ENCODE results near the gene MEIS3.

Gene MEIS3

DNA sequence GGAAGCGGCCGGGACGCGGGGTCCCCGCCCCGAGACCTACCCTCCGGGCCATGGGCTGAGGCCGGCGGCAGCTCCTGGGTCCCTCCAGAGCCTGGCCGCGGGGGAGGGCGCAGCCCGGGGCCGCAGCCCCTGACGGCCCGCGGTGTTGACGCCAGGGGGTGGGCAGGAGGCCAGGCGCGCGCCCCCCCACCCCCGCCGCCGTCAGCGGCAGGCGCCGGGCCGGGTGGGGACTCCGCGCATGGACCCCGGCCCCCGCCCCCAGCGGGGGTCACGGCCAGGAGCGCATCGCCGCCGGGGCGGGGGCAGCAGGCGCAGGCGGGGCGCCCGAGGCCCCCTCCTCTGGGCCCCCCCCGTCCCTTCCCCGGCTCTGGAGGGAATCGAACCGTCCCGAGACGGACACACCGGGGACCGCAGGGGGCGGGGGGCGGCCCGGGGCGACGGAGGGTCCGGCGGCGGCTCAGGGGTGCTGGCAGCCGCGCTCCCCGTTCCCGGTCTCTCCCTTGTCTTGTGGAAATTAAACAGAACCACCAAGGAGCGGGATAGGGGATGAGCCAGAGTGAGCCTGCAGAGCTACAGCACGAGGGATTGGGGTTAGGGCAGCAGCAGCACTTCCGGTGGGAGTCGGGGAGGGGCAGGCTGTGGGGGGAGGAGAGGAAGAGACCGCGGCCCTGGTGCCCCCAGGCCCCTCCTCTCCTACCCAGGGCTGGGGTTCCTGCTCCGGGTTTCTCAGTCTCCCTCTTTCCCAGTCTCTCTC lies at the start of gene MEIS3:
Gene MEIS3, minus strand, starts transcription at position 498 of the 754 bp plus-strand sequence. Its CDS starts 446 bp downstream, at position 52.
- Mint-ChIP-seq H3K4me1 (ENCODE audit: low read depth) (peaks cover 16% of the 10 kb centered on the region), H3K4me3 (peak within 1 kb of the TSS; percentile 18), H3K27ac (no peak within 1 kb of the TSS), H3K36me3 (ENCODE audit: low read depth) (peaks cover 5% of the 10 kb centered on the region), H3K9me3 (no peaks in the 10 kb centered on the region), H3K27me3 (ENCODE audit: low read depth) (peaks cover 82% of the 10 kb centered on the region)

DNA sequence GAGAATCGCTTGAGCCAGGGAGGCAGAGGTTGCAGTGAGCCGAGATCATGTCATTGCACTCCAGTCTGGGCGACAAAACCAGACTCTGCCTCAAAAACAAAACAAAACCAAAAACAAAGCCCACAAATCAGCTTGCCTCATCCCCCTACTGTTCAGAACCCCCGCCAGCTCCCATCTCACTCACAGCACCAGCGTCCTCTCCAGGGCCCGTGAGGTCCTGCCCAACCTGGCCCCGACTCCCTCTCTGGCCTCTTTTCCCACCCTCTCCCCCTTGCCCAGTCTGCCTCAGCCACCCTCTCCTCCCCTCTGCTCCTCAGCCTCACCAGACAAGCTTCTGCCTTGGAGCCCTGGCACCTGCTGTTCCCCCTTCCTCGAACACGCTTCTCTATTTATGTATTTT lies 48.6 kb upstream of the MEIS3 start:
- Mint-ChIP-seq H3K27me3 (ENCODE audit: low read depth) (peaks cover 41% of the 10 kb centered on the region), H3K4me1 (ENCODE audit: low read depth) (peaks cover 8% of the 10 kb centered on the region), H3K27ac (no peak overlapping the region), H3K36me3 (ENCODE audit: low read depth) (no peaks in the 10 kb centered on the region), H3K4me3 (no peak overlapping the region), H3K9me3 (no peaks in the 10 kb centered on the region)

DNA sequence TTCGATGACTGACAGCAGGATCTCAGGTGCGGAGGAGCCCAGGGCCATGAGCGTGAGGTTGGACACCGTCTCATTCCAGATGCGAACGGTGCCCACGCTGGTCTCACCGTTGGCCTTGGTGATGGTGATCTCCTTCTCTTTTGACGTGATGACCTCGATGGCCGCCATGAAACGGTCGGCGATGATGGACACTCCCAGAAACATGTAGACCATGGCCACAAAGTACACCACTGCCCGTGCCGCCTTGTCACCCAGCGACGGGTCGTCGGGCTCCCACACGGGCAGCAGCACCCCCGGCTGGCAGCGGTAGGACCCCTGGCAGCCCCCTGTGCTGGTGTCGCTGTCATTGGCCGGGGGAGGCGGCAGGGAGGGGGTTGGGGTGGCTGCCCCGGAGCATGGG lies 46.6 kb upstream of the MEIS3 start:
- peaks cover 4% of the 10 kb centered on the region for H3K4me1 Mint-ChIP-seq (ENCODE audit: low read depth)
- peaks cover 32% of the 10 kb centered on the region for H3K27me3 Mint-ChIP-seq (ENCODE audit: low read depth)
- no peak overlapping the region for H3K4me3 Mint-ChIP-seq
- H3K9me3 Mint-ChIP-seq = no peaks in the 10 kb centered on the region
- no peak overlapping the region for H3K27ac Mint-ChIP-seq
- no peaks in the 10 kb centered on the region for H3K36me3 Mint-ChIP-seq (ENCODE audit: low read depth)

DNA sequence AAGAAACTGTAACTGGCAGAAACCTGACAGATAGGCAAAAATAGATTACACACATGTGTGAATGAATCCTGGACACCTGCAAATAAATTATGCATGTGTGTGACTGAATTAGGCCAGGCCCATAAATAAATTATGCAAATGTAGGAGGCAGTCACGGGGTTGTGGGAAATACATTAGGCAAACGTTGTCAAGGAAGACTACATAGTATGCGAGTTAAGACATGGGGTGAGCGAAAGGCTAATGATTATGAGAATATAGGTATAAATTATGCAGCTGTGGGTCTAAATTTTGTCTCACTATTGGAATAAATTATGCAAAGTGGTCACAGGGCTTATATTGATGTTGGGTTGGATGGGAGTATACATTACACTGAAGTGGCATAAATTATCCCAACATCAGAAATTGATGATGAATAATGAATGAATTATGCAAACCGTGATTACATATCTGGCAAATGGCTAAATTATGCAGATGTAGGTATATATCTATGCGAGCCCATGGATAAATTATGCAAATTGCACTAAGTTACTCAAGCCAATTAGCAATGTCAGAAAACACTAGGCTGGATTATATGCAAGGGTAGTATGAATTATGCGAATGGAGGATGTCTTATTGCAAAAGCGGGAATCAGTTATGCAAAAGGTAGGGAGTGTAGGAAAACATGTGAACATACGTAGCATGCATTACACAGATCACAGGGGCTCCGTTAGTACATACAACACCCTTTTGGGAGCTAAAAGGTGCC lies 45.5 kb upstream of the MEIS3 start:
- H3K27ac Mint-ChIP-seq = no peak overlapping the region
- H3K36me3 Mint-ChIP-seq (ENCODE audit: low read depth) = no peaks in the 10 kb centered on the region
- H3K27me3 Mint-ChIP-seq (ENCODE audit: low read depth) = peaks cover 21% of the 10 kb centered on the region
- no peaks in the 10 kb centered on the region for H3K9me3 Mint-ChIP-seq
- peaks cover 2% of the 10 kb centered on the region for H3K4me1 Mint-ChIP-seq (ENCODE audit: low read depth)
- H3K4me3 Mint-ChIP-seq = no peak overlapping the region

DNA sequence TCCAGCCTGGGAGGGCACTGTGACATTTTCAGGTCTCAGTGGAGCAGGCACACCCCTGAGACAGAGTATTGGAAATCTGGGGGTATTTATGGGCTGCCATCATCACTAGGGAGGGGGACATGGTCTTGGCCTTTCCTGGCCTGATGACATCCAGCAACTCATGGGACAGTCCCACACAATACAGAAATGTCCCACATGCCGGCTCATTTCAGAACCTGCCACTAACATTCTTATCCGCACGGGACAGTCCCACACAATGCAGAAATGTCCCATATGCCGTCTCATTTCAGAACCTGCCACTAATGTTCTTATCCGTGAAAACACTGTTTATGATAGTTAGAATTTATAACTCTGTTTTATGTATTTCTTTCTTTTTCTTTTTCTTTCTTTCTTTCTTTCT lies 42.5 kb upstream of the MEIS3 start:
- Mint-ChIP-seq H3K4me3 (no peak overlapping the region), H3K4me1 (ENCODE audit: low read depth) (peaks cover 2% of the 10 kb centered on the region), H3K27ac (no peak overlapping the region), H3K9me3 (no peaks in the 10 kb centered on the region), H3K27me3 (ENCODE audit: low read depth) (no peaks in the 10 kb centered on the region), H3K36me3 (ENCODE audit: low read depth) (peaks cover 1% of the 10 kb centered on the region)

DNA sequence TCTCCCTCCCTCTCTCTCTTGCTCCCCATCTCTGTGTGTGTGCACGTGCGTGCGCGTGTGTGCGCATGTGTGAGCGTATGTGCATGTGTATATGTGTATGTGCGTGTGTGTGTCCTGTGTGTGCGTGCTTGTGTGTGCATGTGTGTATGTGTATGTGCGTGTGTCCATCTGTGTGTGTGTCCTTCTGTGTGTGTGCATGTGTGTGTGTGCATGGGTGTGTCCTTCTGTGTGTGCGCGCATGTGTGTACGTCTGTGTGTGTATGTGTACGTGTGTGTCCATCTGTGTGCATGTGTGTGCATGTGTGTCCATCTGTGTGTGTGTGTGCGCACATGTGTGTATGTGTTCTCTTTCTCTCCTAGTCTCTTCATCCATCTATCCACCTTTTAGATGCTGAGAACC lies 40.1 kb upstream of the MEIS3 start:
- peaks cover 20% of the 10 kb centered on the region for H3K27me3 Mint-ChIP-seq (ENCODE audit: low read depth)

DNA sequence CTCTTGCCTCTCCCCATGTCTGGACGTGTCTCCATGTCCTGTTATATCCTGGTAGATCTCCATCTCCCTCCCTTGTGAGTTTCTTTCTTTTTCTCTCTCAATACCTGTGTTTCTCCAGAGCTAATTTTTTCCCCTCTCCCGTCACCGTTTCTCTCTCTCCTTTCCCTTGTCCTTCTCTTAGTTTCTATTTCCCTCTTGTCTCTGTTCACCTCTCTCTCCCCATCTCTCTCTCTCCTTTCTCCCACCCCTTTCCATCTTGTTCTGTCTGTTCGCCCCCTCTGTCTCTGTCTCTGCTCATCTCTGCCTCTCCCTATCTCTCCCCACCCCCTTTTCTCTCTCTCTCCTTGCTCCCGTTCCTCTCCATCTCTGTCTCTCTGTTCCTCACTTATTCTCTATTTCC lies 39.3 kb upstream of the MEIS3 start:
- Mint-ChIP-seq H3K4me3 (no peak overlapping the region), H3K36me3 (ENCODE audit: low read depth) (peaks cover 1% of the 10 kb centered on the region), H3K9me3 (peaks cover 4% of the 10 kb centered on the region), H3K27ac (no peak overlapping the region), H3K4me1 (ENCODE audit: low read depth) (peaks cover 2% of the 10 kb centered on the region), H3K27me3 (ENCODE audit: low read depth) (peaks cover 28% of the 10 kb centered on the region)

More for the DNA sequence above, 40.1 kb upstream of the MEIS3 start:
- no peak overlapping the region for H3K27ac Mint-ChIP-seq
- H3K4me3 Mint-ChIP-seq = no peak overlapping the region
- H3K9me3 Mint-ChIP-seq = peaks cover 4% of the 10 kb centered on the region
- H3K4me1 Mint-ChIP-seq (ENCODE audit: low read depth) = peaks cover 2% of the 10 kb centered on the region
- peaks cover 1% of the 10 kb centered on the region for H3K36me3 Mint-ChIP-seq (ENCODE audit: low read depth)

DNA sequence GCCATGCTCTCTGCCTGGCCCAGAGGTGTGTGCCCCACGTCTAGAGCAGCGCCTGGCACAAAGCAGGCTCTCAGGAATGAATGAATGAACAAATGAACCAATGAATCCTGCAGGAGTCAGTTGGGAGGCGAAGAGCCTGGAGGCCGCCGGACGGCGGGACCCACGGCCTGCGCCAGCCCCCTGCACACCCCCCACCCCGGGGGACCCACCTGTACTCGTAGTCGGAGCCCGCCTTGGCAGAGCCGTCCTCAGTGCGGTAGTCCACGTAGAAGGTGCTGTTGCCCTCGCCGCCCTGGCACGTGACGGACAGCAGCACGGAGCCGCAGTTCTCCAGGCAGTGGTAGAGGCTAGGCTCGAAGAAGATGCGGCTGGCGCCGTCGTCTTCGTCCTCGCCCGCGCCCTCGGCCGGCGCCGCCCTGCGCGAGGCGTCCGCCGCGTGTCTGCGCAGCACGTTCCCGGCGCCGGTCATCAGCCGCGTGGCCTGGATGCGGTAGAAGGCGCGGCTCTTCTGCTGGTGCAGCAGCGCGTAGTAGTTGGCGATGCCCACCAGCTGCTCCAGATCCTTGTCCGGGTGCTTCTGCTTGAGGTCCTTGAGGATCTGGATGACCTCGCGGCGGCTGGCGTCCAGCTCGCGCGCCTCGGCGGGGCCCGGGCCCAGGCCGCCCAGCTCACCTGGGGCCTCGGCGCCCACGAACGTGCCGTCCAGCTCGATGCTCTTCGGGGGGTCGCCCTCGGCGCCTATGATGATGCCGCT lies 37.6 kb upstream of the MEIS3 start:
- H3K9me3 Mint-ChIP-seq = peaks cover 4% of the 10 kb centered on the region
- no peak overlapping the region for H3K27ac Mint-ChIP-seq
- peaks cover 35% of the 10 kb centered on the region for H3K27me3 Mint-ChIP-seq (ENCODE audit: low read depth)
- peaks cover 2% of the 10 kb centered on the region for H3K4me1 Mint-ChIP-seq (ENCODE audit: low read depth)
- no peak overlapping the region for H3K4me3 Mint-ChIP-seq
- H3K36me3 Mint-ChIP-seq (ENCODE audit: low read depth) = peaks cover 1% of the 10 kb centered on the region

DNA sequence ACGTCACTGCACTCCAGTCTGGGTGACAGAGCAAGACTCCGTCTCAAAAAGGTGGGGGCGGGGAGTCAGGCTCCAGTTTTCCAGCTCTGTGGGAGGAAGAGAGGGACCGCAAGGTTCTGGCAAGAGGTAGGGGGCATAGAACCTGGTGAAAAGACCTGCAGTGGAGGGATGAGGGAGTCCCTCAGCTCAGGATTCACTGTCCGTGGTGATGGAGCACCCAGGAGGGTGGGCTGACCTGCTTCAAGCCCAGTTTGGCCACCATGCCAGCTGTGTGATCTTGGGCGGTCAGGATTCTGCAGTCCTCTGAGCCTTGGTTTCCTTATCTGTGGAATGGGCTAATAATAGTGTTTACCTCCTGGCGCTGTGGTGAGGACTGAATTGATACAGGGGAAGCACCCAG lies 31.2 kb upstream of the MEIS3 start:
- Mint-ChIP-seq H3K4me3 (no peak overlapping the region), H3K9me3 (peaks cover 2% of the 10 kb centered on the region), H3K27ac (no peak overlapping the region), H3K27me3 (ENCODE audit: low read depth) (peaks cover 64% of the 10 kb centered on the region), H3K4me1 (ENCODE audit: low read depth) (peaks cover 11% of the 10 kb centered on the region), H3K36me3 (ENCODE audit: low read depth) (no peaks in the 10 kb centered on the region)

DNA sequence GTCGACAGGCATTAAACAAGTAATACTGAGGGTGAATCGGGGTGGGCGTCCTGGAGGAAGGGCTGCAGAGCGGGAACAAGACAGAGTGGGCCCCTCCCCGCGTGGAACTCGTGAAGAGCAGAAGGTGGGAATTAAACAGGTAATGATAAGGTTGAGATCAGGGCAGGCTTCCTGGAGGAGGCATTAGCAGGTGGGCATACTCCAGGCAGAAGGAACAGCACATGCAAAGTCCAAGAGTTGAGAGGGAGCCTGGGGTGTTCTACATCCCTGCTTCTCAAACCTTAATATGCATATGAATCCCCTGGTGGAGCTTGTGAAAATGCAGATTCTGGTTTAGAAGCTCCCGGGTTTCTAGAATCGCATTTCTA lies 29.0 kb upstream of the MEIS3 start:
- no peaks in the 10 kb centered on the region for H3K9me3 Mint-ChIP-seq
- peaks cover 66% of the 10 kb centered on the region for H3K27me3 Mint-ChIP-seq (ENCODE audit: low read depth)
- no peak overlapping the region for H3K4me3 Mint-ChIP-seq
- H3K27ac Mint-ChIP-seq = no peak overlapping the region
- peaks cover 2% of the 10 kb centered on the region for H3K36me3 Mint-ChIP-seq (ENCODE audit: low read depth)
- peaks cover 27% of the 10 kb centered on the region for H3K4me1 Mint-ChIP-seq (ENCODE audit: low read depth)

DNA sequence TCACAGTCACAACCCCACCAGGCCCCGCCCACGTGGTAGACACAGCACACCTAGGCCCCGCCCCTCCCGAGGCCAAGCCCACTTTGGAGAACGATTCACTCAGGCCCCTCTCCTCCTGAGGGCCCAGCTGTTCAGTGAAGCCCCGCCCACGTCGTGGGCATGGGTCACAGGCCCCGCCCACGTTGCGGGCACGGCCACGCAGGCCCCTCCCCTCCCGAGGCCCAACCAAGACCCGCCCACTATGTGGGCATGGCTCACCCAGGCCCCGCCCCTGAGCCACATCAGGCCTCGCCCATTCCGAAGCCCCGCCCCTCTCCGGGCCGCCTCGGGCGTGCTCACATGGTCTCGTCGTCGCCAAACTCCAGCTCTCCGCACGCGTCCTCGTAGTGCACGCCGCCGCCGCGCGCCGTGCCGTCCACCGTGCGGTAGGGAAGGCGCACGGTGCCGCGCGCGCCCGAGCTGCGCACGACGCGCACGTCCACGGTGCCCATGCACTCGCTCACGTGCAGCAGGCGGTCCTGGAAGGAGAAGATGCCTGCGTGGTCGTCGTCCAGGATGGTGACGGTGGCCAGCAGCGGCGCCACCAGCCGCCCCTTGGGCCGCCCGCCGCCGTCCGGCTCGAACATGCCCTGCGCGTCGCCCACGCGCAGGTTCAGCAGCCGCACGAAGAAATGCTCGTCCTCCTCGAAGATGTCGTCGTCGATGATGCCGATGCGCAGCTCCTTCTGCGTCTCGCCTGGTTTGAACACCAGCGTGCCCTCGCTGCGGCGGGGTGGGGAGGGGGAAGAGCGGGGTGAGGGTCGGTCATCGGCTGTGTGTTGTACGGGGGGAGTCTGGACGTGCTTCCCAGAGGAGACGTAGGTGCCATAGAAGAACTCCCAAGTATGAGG lies 28.4 kb upstream of the MEIS3 start:
- Mint-ChIP-seq H3K4me1 (ENCODE audit: low read depth) (peaks cover 32% of the 10 kb centered on the region), H3K27me3 (ENCODE audit: low read depth) (peaks cover 72% of the 10 kb centered on the region), H3K9me3 (no peaks in the 10 kb centered on the region), H3K36me3 (ENCODE audit: low read depth) (peaks cover 2% of the 10 kb centered on the region), H3K27ac (peak overlapping the region; percentile 33), H3K4me3 (peak overlapping the region; percentile 50)

DNA sequence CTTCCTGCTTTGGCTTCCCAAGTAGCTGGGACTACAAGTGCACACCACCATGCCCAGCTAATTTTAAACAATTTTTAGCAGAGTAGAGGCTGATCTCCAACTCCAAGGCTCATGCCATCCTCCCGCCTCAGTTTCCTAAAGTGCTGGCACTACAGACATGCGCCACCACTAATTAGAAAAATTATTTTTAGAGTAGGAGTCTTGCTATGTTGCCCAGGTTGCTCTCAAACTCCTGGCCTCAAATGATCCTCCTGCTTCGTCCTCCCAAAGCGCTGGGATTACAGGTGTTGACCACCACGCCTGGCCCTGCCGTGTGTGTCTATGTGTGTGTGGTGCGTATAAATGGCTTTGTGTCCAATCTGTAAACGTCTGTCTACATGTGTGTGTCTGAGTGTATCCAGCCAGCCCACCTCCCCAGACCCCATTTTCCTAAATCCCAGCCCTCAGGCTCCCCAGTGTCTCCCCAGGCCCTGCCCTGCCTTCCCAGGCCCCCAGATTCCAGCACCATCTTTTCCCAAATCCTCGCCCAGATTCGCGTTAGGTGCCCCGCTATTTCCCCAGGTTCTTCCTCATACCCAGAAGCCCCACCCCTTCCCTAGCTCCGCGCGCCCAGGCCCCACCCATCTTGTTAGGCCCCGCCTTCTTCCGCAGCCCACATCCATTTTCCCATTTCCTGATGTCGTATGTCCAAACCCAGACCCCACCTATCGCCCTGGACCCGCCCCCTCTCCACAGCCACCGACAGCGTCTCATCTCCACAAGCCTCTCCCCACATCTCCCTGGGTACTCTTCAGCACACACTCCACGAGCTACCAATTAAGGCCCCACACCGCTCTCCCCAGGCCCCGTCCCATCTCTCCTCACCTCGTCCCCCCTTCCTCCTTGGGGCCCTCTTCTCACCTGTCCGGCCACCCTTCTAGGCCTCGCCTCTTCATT lies 27.5 kb upstream of the MEIS3 start:
- Mint-ChIP-seq H3K27me3 (ENCODE audit: low read depth) (peaks cover 74% of the 10 kb centered on the region), H3K36me3 (ENCODE audit: low read depth) (peaks cover 2% of the 10 kb centered on the region), H3K27ac (peak overlapping the region; percentile 33), H3K4me3 (peak overlapping the region; percentile 50), H3K4me1 (ENCODE audit: low read depth) (peaks cover 32% of the 10 kb centered on the region), H3K9me3 (no peaks in the 10 kb centered on the region)

DNA sequence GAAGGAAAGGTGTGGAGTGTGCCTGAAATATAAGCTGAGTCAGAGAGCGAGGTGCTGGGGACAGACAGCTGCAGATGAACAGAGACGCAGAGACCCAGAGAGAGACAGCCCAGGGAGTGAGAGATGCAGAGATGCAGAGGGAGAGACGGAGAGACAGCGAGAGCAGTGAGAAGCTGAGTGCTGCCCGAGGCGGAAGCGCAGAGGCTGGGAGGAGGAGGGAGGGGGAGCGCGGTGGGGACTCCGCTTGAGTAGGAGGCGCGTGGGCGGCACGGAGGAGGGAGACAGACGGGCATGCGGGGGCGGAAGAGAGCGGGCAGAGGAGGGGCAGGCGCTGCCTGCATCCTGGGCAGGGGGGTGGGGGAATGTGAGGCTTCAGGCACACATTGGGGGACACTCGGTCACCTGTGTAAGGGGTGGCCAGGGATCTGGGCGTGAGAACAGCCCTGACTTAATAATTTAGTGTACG lies 26.6 kb upstream of the MEIS3 start:
- H3K27me3 Mint-ChIP-seq (ENCODE audit: low read depth) = peaks cover 73% of the 10 kb centered on the region
- H3K4me3 Mint-ChIP-seq = peak overlapping the region; percentile 51
- H3K4me1 Mint-ChIP-seq (ENCODE audit: low read depth) = peaks cover 32% of the 10 kb centered on the region
- H3K36me3 Mint-ChIP-seq (ENCODE audit: low read depth) = peaks cover 2% of the 10 kb centered on the region
- peak overlapping the region; percentile 81 for H3K27ac Mint-ChIP-seq
- no peaks in the 10 kb centered on the region for H3K9me3 Mint-ChIP-seq
